ENCODE data around the gene CHMP4B. TPM values are rescaled to one million over a fixed set of nuclear protein-coding genes. Genes with fewer than 3 reads are reported as not detected.

CHMP4B gene
- total RNA-seq, 1 experiment from 2014 or later: 87.5 TPM

DNA sequence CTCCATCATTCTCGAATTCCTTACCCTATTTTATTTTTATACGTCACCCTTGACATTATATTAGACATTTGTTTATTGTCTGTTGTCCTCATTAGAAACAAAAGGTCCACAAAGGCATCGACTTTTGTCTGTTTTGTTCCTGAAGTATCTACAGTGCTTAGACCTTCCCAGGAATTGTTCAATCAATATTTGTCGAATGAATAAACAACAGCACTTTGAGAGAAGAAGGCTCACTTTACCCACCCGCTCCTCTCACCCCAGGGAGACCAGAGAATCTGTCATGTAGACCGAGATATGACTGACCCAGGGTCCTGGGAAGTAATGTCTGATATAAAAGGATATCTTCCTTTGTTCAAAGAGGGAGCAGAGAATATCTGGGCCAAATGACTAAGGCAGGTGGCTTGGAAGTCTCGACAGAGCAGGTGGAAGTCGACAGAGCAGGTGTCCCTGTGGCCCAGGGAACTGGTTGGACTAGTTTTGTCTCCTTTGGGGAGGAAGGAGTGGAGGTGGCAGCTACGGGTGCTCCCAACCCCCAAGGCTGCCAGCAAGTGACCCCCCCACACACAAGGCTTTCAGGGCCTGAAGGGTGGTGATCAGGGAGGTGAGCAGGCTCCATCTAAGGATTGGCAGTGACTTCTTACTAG lies 14.8 kb upstream of the CHMP4B start:
- Histone ChIP-seq H3K4me1 (ENCODE audit: control insufficient read depth, insufficient read depth, low read length) (peaks cover 4% of the 10 kb centered on the region; the same call in 1 of the 2 replicates), H3K27me3 (ENCODE audit: control insufficient read depth, insufficient read depth, low read length) (no peaks in the 10 kb centered on the region), H3K9me3 (ENCODE audit: control insufficient read depth, insufficient read depth, low read depth, low read length) (no peaks in the 10 kb centered on the region), H3K27ac (ENCODE audit: low read length) (peak overlapping the region; percentile 1; the same call in 1 of the 2 replicates), H3K4me3 (ENCODE audit: low read depth in 2 of 2, low read length in 2 of 2) (no peak overlapping the region), H3K36me3 (ENCODE audit: control insufficient read depth, insufficient read depth, low read length) (no peaks in the 10 kb centered on the region)
- no TSS peak for BruUV-seq (replicated peaks)
- in situ Hi-C loops (cut with HindIII; ENCODE audit: low pct_unique_long_range_greater_than_20kb, low sequenced_read_pairs) (no loop called here), intact Hi-C loops (cut with micrococcal nuclease; ENCODE audit: unreplicated experiment) (no loop called here)
- DNase-seq (ENCODE audit: low read depth, low spot score) (no peak), ATAC-seq (peak; percentile 20)
- POLR2A ChIA-PET: no interaction called here
- CTCF ChIA-PET: no interaction called here
- TF ChIP-seq POLR2AphosphoS5 (IDR thresholded peaks at IDR 0.05; ENCODE audit: low read depth, low read length) (no peak), SIN3A (IDR thresholded peaks at IDR 0.05; ENCODE audit: borderline replicate concordance, insufficient read depth, low read depth, low read length) (no peak), CTCF (IDR thresholded peaks at IDR 0.05) (no peak), TCF7L2 (IDR thresholded peaks at IDR 0.05; ENCODE audit: low read depth, low read length) (no peak)
- TF ChIP-seq, protein P1, sequence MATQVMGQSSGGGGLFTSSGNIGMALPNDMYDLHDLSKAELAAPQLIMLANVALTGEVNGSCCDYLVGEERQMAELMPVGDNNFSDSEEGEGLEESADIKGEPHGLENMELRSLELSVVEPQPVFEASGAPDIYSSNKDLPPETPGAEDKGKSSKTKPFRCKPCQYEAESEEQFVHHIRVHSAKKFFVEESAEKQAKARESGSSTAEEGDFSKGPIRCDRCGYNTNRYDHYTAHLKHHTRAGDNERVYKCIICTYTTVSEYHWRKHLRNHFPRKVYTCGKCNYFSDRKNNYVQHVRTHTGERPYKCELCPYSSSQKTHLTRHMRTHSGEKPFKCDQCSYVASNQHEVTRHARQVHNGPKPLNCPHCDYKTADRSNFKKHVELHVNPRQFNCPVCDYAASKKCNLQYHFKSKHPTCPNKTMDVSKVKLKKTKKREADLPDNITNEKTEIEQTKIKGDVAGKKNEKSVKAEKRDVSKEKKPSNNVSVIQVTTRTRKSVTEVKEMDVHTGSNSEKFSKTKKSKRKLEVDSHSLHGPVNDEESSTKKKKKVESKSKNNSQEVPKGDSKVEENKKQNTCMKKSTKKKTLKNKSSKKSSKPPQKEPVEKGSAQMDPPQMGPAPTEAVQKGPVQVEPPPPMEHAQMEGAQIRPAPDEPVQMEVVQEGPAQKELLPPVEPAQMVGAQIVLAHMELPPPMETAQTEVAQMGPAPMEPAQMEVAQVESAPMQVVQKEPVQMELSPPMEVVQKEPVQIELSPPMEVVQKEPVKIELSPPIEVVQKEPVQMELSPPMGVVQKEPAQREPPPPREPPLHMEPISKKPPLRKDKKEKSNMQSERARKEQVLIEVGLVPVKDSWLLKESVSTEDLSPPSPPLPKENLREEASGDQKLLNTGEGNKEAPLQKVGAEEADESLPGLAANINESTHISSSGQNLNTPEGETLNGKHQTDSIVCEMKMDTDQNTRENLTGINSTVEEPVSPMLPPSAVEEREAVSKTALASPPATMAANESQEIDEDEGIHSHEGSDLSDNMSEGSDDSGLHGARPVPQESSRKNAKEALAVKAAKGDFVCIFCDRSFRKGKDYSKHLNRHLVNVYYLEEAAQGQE (IDR thresholded peaks at IDR 0.05; ENCODE audit: insufficient read depth in 1 of 2, low read depth in 2 of 2, low read length in 1 of 2): no peak

DNA sequence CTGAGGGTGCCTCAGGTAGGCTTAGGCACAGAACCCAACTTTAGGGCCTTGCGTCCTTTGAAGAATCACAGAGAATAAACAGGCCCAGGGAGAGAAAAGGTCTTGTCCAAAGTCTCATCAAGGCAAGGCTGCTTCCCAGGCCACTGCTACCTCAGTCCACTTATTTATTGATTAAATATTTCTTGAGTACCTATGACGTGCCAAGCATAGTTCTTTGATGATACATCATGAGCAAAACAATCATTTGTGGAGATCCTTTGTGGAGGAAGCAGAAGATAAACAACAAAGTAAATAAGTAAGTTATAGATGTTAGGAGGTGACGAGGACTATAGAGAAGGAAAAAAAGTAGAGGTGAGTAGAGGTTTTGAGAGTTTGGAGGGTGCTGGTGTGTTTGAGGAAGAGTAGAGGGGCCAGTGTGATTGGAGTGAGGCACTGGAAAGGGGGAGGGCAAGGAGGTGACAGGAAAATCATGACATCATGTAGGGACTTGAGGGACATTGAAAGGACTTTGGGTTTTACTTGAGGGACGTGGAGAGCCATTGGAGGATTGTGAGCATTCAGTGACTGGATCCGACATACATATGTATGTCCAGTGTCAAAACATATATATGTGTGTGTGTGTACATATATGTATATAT lies 14.1 kb upstream of the CHMP4B start:
- no peaks in the 10 kb centered on the region for H3K36me3 ChIP-seq (ENCODE audit: control insufficient read depth, insufficient read depth, low read length)
- intact Hi-C loops (cut with micrococcal nuclease; ENCODE audit: unreplicated experiment): no loop called here
- peak overlapping the region; percentile 1; the same call in 1 of the 2 replicates for H3K27ac ChIP-seq (ENCODE audit: low read length)
- TF ChIP-seq CTCF (IDR thresholded peaks at IDR 0.05) (no peak), SIN3A (IDR thresholded peaks at IDR 0.05; ENCODE audit: borderline replicate concordance, insufficient read depth, low read depth, low read length) (no peak), TCF7L2 (IDR thresholded peaks at IDR 0.05; ENCODE audit: low read depth, low read length) (no peak), POLR2AphosphoS5 (IDR thresholded peaks at IDR 0.05; ENCODE audit: low read depth, low read length) (no peak)
- TF ChIP-seq, protein P1 (IDR thresholded peaks at IDR 0.05; ENCODE audit: insufficient read depth in 1 of 2, low read depth in 2 of 2, low read length in 1 of 2): no peak
- ATAC-seq: peak; percentile 61
- H3K4me3 ChIP-seq (ENCODE audit: low read depth in 2 of 2, low read length in 2 of 2): no peak overlapping the region
- BruUV-seq (replicated peaks): no TSS peak
- peak; percentile 48 for DNase-seq (ENCODE audit: low read depth, low spot score)
- peaks cover 4% of the 10 kb centered on the region; the same call in 1 of the 2 replicates for H3K4me1 ChIP-seq (ENCODE audit: control insufficient read depth, insufficient read depth, low read length)
- CTCF ChIA-PET: no interaction called here
- POLR2A ChIA-PET: no interaction called here
- no peaks in the 10 kb centered on the region for H3K9me3 ChIP-seq (ENCODE audit: control insufficient read depth, insufficient read depth, low read depth, low read length)
- no peaks in the 10 kb centered on the region for H3K27me3 ChIP-seq (ENCODE audit: control insufficient read depth, insufficient read depth, low read length)
- in situ Hi-C loops (cut with HindIII; ENCODE audit: low pct_unique_long_range_greater_than_20kb, low sequenced_read_pairs): no loop called here
